CD4-positive, alpha-beta T cell (primary cell): ENCODE results near the gene ZNF619. TPM values are rescaled to one million over a fixed set of nuclear protein-coding genes. Genes with fewer than 3 reads are reported as not detected.

Experiments used
- ATAC-seq: fragments of 200-7000 bp; cut with Tn5 transposase; one replicate; pipeline ENCODE4 v1.10.0; 2022; ENCODE audit warnings: mild to moderate bottlenecking; ENCODE audit not compliant: poor library complexity
- CTCF ChIA-PET: fragments of 350-600 bp; sonication (Branson Sonifier 250); formaldehyde crosslinking; loops from one replicate; lab custom pipeline; 2021; ENCODE audit warnings: antibody characterized with exemption, inconsistent platforms; lab: Charles Lee
- POLR2A ChIA-PET: fragments of 350-600 bp; sonication (Branson Sonifier 250); formaldehyde crosslinking; loops from one replicate; lab custom pipeline; 2021; ENCODE audit warnings: antibody characterized with exemption, inconsistent platforms; lab: Charles Lee
- DNase-seq, 14 experiments: peaks; one replicate each; pipeline ENCODE4 v3.0.0-alpha.2; 2013 to 2020; ENCODE audit warnings: mixed read lengths in 2 of 14
- H3K27ac ChIP-seq, 2 donors: one replicate each; pipeline versions ENCODE4 v1.5.1 to v1.7.0; 2013; ENCODE audit warnings: low read length in 2 of 2, low read depth in 1 of 2, mild to moderate bottlenecking in 1 of 2
- H3K27me3 ChIP-seq, 2 experiments: 1 replicate in 1 of 2; 2 replicates in 1 of 2; pipeline versions ENCODE4 v1.6.1 to v1.7.0; 2013; ENCODE audit warnings: low read length in 2 of 2, control low read depth in 1 of 2, mild to moderate bottlenecking in 1 of 2, moderate library complexity in 1 of 2; ENCODE audit not compliant: insufficient read depth in 2 of 2, control insufficient read depth in 1 of 2
- H3K36me3 ChIP-seq: one replicate; pipeline ENCODE4 v1.6.1; 2013; ENCODE audit warnings: low read length, control low read depth; ENCODE audit not compliant: insufficient read depth
- H3K4me1 ChIP-seq: one replicate; pipeline ENCODE4 v1.6.1; 2013; ENCODE audit warnings: low read length, control low read depth; ENCODE audit not compliant: insufficient read depth
- H3K4me3 ChIP-seq: one replicate; pipeline ENCODE4 v1.5.1; 2013; ENCODE audit warnings: mild to moderate bottlenecking, low read length, moderate library complexity
- H3K9me3 ChIP-seq, 2 experiments: 1 replicate in 1 of 2; 2 replicates in 1 of 2; pipeline versions ENCODE4 v1.6.1 to v1.7.0; 2013; ENCODE audit warnings: low read length in 2 of 2, mild to moderate bottlenecking in 2 of 2, control low read depth in 1 of 2, moderate library complexity in 1 of 2; ENCODE audit not compliant: control insufficient read depth in 1 of 2, insufficient read depth in 1 of 2
- H3K27ac Mint-ChIP-seq: one replicate; pipeline ENCODE4 v1.8.0; 2020; ENCODE audit warnings: mixed read lengths
- H3K27me3 Mint-ChIP-seq: one replicate; pipeline ENCODE4 v1.8.0; 2021; ENCODE audit warnings: mixed read lengths
- H3K36me3 Mint-ChIP-seq: one replicate; pipeline ENCODE4 v1.8.0; 2021; ENCODE audit warnings: low read depth, mixed read lengths
- H3K4me1 Mint-ChIP-seq: one replicate; pipeline ENCODE4 v1.8.0; 2021; ENCODE audit warnings: low read depth, mixed read lengths
- H3K4me3 Mint-ChIP-seq: one replicate; pipeline ENCODE4 v1.8.0; 2020; ENCODE audit warnings: mild to moderate bottlenecking, mixed read lengths
- H3K9me3 Mint-ChIP-seq: one replicate; pipeline ENCODE4 v1.8.0; 2020; ENCODE audit warnings: mixed read lengths
- CTCF ChIP-seq: fragments of 200-600 bp; IDR thresholded peaks from one replicate; pipeline ENCODE4 v1.8.0; 2022; ENCODE audit warnings: antibody characterized with exemption, mild to moderate bottlenecking
- intact Hi-C, 2 experiments: fragments of 100-400 bp; cut with DNase I in 1 of 2; cut with micrococcal nuclease in 1 of 2; formaldehyde crosslinking; loops; one replicate each; pipeline versions ENCODE4 v1.15.1 to v1.9.0; 2023 to 2025; cut with DNase I, micrococcal nuclease
- total RNA-seq, 174 experiments: library from RNA in 2 of 174; stranded (reverse) in 2 of 174; gene quantifications; one replicate each; pipeline ENCODE4 v1.2.3 and lab custom pipeline; 2021 to 2026

The ZNF619 gene
- total RNA-seq, 2 experiments from 2014 or later: 2.6 to 2.9 TPM

- Histone ChIP-seq H3K27me3 (no peaks in the 10 kb centered on the region), H3K4me3 (no peak overlapping the region), H3K4me1 (peaks cover 24% of the 10 kb centered on the region), H3K9me3 (no peaks in the 10 kb centered on the region), H3K27ac (no peak overlapping the region), H3K36me3 (peaks cover 6% of the 10 kb centered on the region)
- DNase-seq (no peak), ATAC-seq (no peak)
- peak overlapping the region; percentile 91 for H3K27ac Mint-ChIP-seq
- CTCF ChIA-PET: interaction anchor here (1.6 kb wide), 1 partner anchor 147 kb away, joined by 3 read pairs; no protein-coding TSS in a partner anchor
- H3K4me3 Mint-ChIP-seq: peak overlapping the region; percentile 45
- no peak for TF ChIP-seq CTCF
- H3K9me3 Mint-ChIP-seq: no peaks in the 10 kb centered on the region
- H3K27me3 Mint-ChIP-seq: no peaks in the 10 kb centered on the region
- POLR2A ChIA-PET: interaction anchor here (1.2 to 3.3 kb wide), 3 partner anchors 26 to 748 kb away, joined by 3 to 17 read pairs (median 9); partner anchors contain the start of genes CTNNB1, ZNF619 and ZNF620
- peaks cover 13% of the 10 kb centered on the region for H3K36me3 Mint-ChIP-seq
- peaks cover 32% of the 10 kb centered on the region for H3K4me1 Mint-ChIP-seq
- intact Hi-C loops: loop anchor here (5.0 to 10.0 kb wide), 4 partner anchors 1044 to 1513 kb away; partner anchors contain the start of genes ULK4 (in 2 of the 2), RPSA (in 1 of the 2) and SLC25A38 (in 1 of the 2)
Measured at GRCh38 chr3:40451551-40451950, 25.4 kb upstream of the ZNF619 start.

GRCh38 chr3:40452057-40452456, 24.9 kb upstream of the ZNF619 start:
- Mint-ChIP-seq H3K4me3 (peak overlapping the region; percentile 88), H3K27ac (peak overlapping the region; percentile 91), H3K27me3 (no peaks in the 10 kb centered on the region), H3K4me1 (peaks cover 35% of the 10 kb centered on the region), H3K36me3 (peaks cover 14% of the 10 kb centered on the region), H3K9me3 (no peaks in the 10 kb centered on the region)
- ATAC-seq (no peak), DNase-seq (no peak)
- Histone ChIP-seq H3K4me3 (peak overlapping the region; percentile 84), H3K36me3 (peaks cover 6% of the 10 kb centered on the region), H3K4me1 (peaks cover 25% of the 10 kb centered on the region), H3K27ac (peak overlapping the region; percentile 88 to 97), H3K27me3 (no peaks in the 10 kb centered on the region), H3K9me3 (no peaks in the 10 kb centered on the region)
- TF ChIP-seq CTCF: no peak
- CTCF ChIA-PET: interaction anchor here (1.4 to 1.6 kb wide), 2 partner anchors 147 to 260 kb away, joined by 3 to 4 read pairs; no protein-coding TSS in a partner anchor
- POLR2A ChIA-PET: interaction anchor here (0.6 to 3.3 kb wide), 7 partner anchors 12 to 747 kb away, joined by 3 to 17 read pairs (median 9); partner anchors contain the start of genes CTNNB1, EIF1B, ZNF619 and ZNF620
- intact Hi-C loops: loop anchor here (2.0 to 10.0 kb wide), 7 partner anchors 73 to 1513 kb away; partner anchors contain the start of genes ULK4 (in 2 of the 2), ZNF621 (in 2 of the 2), CTNNB1 (in 1 of the 2) and EIF1B (in 1 of the 2)

GRCh38 chr3:40452562-40452875, 24.4 kb upstream of the ZNF619 start:
- no peaks in the 10 kb centered on the region for H3K9me3 ChIP-seq
- Mint-ChIP-seq H3K27me3 (no peaks in the 10 kb centered on the region), H3K27ac (peak overlapping the region; percentile 91), H3K4me3 (peak overlapping the region; percentile 88), H3K9me3 (no peaks in the 10 kb centered on the region), H3K4me1 (peaks cover 38% of the 10 kb centered on the region), H3K36me3 (peaks cover 16% of the 10 kb centered on the region)
- H3K36me3 ChIP-seq: peaks cover 6% of the 10 kb centered on the region
- DNase-seq (no peak), ATAC-seq (no peak)
- H3K27ac ChIP-seq: peak overlapping the region; percentile 88 to 97
- intact Hi-C loops: loop anchor here (2.0 to 10.0 kb wide), 7 partner anchors 72 to 1512 kb away; partner anchors contain the start of genes ULK4 (in 2 of the 2), ZNF621 (in 2 of the 2), CTNNB1 (in 1 of the 2) and EIF1B (in 1 of the 2)
- TF ChIP-seq CTCF: no peak
- no peaks in the 10 kb centered on the region for H3K27me3 ChIP-seq
- H3K4me1 ChIP-seq: peaks cover 26% of the 10 kb centered on the region
- POLR2A ChIA-PET: interaction anchor here (0.6 to 3.3 kb wide), 10 partner anchors 11 to 747 kb away, joined by 3 to 17 read pairs (median 5); partner anchors contain the start of genes CTNNB1, EIF1B, ZNF619 and ZNF620
- CTCF ChIA-PET: interaction anchor here (1.4 to 1.6 kb wide), 3 partner anchors 135 to 261 kb away, joined by 3 to 4 read pairs (median 3); no protein-coding TSS in a partner anchor
- peak overlapping the region; percentile 84 for H3K4me3 ChIP-seq
